ENCODE results near the gene TEX2.

TEX2 gene

DNA sequence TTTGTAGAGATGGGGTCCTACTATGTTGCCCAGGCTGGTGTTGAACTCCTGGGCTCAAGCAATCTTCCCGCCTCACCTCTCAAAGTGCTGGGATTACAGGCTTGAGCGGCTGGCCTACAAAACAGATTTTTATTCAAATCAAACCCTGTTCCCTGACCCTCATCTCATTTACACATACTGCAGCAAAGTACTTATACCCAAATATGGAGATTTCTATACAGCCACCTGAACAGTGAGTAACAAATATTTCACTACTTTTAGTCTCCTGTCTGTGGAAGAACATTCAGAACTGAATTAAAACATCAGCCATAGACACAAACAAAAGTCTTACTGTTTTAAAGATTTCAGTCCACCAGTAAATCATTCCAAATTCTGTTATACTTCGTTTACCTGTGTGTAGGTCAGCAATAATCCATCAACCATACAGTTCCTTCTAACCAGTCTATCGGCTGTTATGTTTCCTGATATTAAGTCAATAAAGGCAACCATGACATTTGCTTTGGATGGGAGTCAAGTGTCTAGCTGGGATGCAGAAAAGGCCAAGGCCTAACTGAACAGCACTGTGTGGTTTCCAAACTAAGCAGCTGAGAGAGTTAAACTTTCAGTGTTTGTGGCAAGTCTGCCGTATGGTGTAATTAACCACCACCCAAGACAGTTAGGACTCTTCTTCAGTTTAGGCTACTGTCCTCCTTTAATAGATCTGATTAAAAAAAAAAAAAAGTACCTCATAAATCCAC is 155.4 kb downstream of the TEX2 start:
- no peak for DNase-seq

- DNase-seq, result no peak
Observed at GRCh38 chr17:64106918-64107317, 156.1 kb downstream of the TEX2 start.

DNA sequence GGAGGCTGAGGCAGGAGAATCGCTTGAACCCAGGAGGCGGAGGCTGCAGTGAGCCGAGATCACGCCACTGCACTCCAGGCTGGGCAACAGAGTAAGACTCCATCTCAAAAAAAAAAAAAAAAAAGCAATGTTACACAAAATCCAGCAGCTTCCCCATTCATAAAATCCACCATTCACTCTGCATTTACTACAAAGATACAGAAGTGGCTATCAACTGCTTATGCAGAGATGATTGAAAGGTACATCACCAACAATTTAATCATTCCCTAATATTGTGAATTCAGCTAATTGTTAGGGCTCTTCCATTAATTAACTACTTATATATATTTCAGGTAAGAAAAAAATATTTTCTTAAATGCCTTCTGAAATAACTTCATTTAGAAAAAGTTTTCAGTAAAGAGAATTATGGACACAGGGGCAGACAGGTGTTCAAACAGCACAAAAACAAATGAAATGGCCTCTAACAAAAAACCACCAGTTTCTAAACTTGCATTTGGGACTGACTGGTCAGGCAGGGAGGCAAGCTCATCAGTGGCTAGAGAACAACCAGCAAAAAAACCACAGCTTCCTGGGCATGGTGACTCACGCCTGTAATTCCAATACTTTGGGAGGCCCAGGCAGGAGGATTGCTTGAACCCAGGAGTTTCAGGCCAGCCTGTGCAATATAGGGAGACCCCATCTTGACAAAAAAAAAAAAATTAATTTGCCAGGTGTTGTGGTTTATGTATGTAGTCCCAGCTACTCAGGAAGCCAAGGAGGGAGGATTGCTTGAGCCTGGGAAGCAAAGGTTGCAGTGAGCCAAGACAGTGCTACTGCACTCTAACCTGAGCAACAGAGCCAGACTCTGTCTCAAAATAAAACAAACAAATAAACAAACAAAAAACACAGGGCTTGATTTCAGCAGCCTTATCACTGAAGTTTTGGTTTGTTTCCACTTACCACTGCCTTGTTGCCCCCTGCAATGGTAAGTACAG is 159.4 kb downstream of the TEX2 start:
- peak; percentile 79 for DNase-seq

DNA sequence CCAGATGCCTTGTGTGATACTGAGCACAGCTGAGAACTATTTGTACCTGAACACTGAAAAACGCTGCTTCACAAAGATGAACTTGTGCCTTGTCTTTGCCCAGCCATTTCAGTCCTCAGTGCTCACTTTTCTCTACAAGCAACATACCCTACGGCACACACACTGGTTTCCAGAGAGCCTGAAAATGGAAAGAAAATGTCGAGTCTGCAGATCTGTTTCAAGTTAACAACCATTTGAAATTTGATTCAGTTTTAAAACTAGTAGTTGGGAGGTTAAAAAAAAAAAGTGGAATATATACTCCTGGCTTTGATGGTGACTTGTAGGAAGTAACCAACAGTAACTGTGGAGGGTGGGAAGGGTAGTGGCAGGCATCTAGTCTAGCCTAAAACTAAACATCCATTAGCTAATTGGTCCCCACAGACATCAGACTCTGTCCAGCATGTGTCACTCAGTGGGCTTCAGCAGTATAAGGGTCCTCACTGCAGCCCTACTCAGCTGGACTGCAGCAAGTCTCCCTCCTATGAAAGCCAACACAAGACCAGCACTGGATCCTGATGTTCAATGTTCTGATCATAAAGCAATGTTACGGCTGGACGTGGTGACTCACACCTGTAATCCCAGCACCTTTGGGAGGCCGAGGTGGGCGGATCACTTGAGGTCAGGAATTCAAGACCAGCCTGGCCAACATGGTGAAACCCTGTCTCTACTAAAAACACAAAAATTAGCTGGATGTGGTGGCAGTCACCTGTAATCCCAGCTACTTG is 160.3 kb downstream of the TEX2 start:
- DNase-seq, result peak; percentile 46

DNA sequence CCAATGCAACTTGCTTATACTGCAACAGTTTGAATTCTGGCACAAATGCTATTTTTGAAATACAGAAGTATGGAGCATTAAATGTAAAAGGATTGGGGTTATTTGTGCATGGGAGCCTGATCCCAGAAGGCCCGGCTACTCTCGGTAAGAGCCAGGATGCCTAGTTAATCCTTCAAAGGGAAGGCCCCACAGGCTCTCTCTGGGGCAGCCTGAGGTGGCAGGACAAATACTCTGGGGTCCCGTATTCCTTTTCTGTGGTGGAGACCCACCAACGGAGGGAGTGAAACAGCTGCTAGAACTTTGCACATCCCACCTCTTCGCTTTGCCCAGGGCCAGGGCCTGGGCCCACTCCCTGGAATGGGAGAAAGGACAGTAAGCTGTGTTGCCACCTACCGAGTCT is 163.5 kb downstream of the TEX2 start:
- peak; percentile 50 for DNase-seq

Data from islet precursor cell (in vitro differentiated cells).